ENCODE data around the gene TAGLN.
"Not testable (repeated sequence)": the region's sequence is repeated elsewhere in the genome, so short reads cannot be mapped to it uniquely, and the experiment has no call there.

The TAGLN gene

GRCh38 chr11:117181586-117182550 lies 17.3 kb upstream of the TAGLN start:
- DNase-seq, result no peak

DNA sequence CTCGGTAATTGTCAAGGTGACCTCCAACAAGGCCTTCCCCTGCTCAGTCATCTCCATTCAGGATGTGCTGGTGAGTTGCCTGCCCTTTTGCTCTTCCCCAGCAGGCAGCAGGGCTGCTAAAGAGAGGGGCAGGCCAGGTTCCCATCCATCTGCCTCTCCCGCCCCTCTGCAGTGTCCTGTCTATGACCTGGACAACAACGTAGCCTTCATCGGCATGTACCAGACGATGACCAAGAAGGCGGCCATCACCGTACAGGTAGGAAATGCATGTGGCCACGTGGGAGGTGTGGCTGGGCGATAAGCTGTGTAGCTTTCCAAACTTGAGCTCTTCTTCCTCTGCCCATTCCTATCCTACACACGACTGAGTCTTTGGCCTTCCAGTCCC lies 16.6 kb upstream of the TAGLN start:
- no peak for DNase-seq

DNA sequence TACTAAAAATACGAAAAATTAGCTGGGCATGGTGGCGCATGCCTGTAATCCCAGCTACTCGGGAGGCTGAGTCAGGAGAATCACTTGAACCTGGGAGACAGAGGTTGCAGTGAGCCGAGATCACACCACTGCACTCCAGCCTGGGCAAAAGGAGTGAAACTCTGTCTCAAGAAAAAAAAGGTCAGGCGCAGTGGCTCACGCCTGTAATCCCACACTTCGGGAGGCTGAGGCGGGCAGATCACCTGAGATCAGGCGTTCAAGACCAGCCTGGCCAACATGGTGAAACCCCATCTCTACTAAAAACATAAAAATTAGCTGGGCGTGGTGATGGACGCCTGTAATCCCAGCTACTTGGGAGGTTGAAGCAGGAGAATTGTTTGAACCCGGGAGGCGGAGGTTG lies 16.0 kb upstream of the TAGLN start:
- DNase-seq, result not testable (repeated sequence)

- DNase-seq, result no peak
Measured at GRCh38 chr11:117183724-117184349, 15.3 kb upstream of the TAGLN start.

GRCh38 chr11:117185736-117186430 lies 13.3 kb upstream of the TAGLN start:
- DNase-seq, result no peak

DNA sequence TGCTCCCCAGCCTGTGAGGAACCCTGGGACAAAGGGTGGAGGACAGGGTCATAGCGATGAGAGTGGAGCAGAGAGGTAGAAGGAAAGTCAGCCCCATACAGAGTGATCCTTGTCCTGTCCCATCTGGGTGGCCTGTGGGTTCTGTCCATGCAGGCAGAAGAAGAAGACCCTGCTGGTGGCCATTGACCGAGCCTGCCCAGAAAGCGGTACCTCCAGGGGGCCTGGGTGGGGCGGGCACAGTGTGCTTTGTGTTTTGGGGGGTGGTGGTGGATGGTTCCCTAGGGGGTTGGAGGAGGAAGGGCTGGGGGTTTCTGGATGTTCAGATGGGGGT lies 12.8 kb upstream of the TAGLN start:
- no peak for DNase-seq

GRCh38 chr11:117187007-117187406 lies 12.2 kb upstream of the TAGLN start:
- DNase-seq, result no peak

DNA sequence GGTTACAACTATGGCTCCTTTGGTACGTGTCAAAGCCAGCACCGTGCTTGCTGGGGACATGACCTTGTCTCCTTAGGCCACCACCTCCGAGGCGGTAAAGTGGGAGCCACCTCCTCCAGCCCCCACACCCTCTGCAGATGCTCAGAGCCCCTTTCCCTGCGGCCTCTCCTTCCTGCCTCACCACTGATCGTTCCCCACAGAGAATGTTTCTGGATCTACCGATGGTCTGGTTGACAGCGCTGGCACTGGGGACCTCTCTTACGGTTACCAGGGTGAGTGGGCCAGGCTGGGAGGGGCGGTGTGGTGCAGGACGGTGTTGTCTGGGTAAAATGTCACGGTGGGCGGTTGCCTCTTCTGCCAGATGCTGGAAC lies 11.8 kb upstream of the TAGLN start:
- no peak for DNase-seq

DNA sequence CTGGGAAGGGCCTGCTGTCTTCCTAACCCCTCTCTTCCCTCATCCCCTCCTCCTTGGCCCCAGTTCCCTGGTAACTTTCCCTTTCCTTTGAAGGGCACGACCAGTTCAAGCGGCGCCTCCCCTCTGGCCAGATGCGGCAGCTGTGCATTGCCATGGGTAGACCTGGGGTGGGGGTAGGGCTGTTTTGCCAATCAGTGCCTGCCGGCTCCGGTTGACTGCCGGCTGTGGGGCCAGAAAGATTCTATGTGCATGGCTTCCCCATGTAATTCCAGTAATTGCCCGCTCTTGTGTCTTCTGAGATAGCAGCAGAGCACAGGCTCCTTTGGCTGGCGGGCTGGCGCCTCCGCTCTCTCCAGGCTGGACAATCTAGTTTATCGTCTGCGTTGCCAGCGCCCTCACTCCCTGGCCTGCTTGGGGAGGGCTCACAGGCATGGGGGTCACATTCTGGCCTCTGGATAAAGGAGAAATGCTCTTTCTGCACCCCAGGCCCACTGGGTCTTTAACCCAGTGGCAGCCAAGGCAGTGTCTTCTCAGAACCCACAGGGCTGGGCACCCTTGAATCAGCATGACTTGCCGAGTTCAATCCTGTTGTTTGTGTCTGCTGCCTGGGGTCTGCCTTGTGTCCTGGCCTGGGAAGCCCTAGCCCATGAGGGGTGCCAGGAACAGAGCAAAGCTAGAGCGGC lies 11.2 kb upstream of the TAGLN start:
- no peak for DNase-seq

GRCh38 chr11:117188620-117189081 lies 10.5 kb upstream of the TAGLN start:
- DNase-seq, result no peak

DNA sequence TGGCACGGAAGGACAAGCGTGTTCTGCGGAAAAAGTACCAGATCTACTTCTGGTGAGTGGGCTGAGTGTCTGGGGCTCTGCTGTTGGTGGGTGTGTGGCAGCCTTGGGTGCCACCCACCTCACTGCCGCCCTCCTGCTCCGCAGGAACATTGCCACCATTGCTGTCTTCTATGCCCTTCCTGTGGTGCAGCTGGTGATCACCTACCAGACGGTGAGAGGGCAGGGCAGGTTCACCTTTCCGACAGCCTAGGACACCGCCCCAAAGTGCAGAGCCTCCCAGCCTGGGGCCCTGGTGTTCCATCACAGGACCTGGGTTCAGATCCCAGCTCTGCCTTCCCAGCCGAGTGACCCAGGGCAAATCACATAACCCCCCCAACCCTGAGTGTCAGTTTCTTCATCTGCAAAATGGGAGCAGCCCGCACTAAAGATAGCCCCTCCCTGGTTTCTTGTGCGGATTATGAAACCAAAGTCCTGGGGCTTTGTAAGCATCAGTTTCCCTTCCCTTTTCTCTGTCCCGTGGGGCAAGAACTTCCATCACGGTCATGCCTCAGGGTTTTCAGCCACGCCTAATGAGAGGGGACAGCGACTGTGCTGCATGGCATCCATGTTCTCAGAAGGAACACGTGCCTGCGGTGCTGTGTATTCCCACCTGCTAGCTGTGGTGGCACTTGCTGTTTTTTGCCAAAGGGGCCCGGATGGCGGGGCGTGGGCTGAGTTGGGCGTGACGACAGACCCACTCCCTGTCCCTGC lies 9.8 kb upstream of the TAGLN start:
- no peak for DNase-seq

DNA sequence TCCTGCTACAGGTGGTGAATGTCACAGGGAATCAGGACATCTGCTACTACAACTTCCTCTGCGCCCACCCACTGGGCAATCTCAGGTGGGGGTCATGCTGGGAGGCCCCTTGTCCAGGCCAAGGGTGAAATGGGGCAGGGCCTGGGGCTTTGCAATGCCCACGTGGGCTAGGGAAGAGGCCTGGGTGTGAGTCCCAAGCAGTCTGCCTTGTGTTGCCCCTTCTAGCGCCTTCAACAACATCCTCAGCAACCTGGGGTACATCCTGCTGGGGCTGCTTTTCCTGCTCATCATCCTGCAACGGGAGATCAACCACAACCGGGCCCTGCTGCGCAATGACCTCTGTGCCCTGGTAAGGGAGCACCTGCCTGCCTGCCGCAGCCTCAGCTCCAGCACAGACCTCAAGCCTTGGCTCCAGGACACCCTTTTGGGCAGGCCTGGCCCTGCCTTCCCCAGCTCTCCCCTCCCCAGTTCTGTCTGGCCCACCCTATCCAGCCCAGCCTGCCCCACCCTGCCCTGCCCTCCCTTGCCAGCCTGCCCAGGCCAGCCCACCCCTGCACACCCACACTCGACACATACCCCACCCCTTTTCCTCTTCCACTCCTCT lies 9.1 kb upstream of the TAGLN start:
- no peak for DNase-seq

DNA sequence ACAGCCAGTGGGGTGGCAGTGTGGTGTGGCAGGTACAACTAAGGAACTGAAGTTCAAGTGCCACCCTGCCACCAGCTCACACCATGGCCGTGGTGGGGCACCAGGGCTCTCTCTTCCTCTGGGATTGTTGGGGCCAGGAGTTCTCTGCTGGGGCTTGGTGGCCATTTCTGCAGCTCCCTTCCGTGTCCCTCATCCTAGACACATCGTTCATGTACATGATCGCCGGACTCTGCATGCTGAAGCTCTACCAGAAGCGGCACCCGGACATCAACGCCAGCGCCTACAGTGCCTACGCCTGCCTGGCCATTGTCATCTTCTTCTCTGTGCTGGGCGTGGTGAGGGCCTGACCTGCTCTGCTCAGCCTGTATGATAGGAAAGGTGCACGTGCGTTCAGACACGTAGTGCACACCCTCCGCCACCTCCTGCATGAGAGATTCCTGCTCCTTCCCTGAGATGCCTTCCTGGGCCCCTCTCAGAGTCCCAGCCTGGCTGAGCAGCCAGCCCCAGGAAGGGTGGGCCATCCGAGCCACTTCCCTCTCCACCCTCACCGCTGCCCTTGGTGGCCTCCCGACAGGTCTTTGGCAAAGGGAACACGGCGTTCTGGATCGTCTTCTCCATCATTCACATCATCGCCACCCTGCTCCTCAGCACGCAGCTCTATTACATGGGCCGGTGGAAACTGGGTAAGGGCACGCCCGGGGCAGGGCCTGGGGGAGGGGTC lies 7.3 kb upstream of the TAGLN start:
- no peak for DNase-seq

DNA sequence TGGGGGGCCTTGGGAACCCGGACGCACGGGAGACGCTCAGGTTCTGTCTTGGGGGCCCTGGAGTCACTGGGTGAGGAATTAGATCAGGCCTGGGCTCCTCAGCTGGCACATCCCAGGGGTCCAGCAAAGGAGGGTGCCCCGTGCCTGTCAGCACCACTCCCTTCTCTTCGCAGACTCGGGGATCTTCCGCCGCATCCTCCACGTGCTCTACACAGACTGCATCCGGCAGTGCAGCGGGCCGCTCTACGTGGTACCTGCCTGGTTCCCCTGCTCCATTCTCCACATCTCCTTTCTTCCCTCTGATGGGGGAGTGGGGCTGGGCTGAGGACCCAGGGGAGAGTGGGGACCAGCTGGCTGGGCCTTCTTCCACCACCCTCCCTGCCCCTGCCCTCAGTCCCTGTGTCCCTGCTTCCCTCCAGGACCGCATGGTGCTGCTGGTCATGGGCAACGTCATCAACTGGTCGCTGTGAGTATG lies 6.7 kb upstream of the TAGLN start:
- DNase-seq, result no peak

DNA sequence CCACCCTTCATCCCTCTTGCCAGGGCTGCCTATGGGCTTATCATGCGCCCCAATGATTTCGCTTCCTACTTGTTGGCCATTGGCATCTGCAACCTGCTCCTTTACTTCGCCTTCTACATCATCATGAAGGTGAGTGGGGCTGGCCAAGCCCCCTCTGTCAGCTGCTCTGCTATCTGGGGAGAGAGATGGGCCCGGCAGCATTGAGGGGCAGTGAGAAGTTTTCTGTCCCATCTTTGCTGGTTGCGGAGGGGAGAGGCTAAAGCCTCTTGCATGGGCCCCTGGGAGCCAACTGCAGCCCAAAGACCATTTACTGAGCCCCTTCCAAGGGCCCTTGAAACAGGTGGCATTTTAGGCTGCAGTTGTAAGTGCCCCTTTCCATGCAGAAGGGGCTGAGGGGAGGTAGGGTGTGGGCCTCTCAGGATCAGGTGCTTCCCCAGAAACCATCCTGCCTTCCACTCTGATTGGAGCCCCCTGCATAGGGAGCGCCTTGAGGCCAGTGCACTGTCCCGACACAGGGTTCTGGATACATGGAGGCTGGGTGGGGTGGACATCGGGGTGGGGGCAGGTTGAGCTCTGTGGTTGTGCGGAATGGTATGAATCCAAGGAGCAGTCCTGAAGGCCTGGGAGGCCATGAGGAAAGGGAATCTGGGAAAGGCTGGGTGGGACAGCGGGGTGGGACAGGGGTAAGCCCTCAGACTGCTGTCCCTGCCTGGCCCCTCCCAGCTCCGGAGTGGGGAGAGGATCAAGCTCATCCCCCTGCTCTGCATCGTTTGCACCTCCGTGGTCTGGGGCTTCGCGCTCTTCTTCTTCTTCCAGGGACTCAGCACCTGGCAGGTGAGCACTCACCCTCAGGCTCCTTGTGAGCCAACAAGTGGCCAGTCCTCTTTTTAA lies 5.8 kb upstream of the TAGLN start:
- DNase-seq, result no peak

- DNase-seq, result no peak
Measured at GRCh38 chr11:117194267-117194666, 4.9 kb upstream of the TAGLN start.

DNA sequence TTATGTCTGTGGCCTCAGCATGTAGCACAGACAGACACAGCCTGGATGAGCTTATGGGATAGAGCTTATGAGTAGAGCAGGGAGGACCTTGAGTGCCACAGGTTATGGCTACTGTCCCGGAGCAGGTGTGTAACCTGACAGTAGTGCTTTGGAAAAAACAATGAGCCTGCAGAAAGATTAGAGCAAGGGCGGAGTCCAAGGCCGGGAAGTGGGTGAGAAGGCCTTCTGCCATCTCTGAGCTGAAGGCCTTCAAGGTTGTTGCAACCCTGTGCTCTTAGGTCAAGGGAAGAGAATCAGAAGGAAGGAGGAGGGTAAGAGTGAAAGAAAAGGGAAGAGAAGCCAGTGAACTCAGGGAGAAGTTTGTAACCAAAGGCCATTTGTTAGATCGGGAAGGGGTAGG lies 3.9 kb upstream of the TAGLN start:
- DNase-seq, result no peak

- no peak for DNase-seq
Measured at GRCh38 chr11:117195761-117196160, 3.4 kb upstream of the TAGLN start.

DNA sequence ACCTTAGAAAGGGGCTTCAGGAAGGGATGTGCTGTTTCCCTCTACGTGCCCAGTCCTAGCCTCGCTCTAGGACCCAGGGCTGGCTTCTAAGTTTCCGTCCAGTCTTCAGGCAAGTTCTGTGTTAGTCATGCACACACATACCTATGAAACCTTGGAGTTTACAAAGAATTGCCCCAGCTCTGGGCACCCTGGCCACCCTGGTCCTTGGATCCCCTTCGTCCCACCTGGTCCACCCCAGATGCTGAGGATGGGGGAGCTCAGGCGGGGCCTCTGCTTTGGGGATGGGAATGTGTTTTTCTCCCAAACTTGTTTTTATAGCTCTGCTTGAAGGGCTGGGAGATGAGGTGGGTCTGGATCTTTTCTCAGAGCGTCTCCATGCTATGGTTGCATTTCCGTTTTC lies 2.2 kb upstream of the TAGLN start:
- DNase-seq, result no peak
